Osteocyte (in vitro differentiated cells): ENCODE data around the gene PTPDC1. TPM values are rescaled to one million over a fixed set of nuclear protein-coding genes. Genes with fewer than 3 reads are reported as not detected.

ENCODE experiments used
- DNase-seq: peaks from one replicate; pipeline ENCODE4 v3.0.0; 2021; ENCODE audit warnings: mixed read lengths; ENCODE audit not compliant: unreplicated experiment; ENCODE audit errors: extremely low spot score
- H3K27ac Mint-ChIP-seq: one replicate; pipeline ENCODE4 v1.8.0; 2021; ENCODE audit warnings: mild to moderate bottlenecking, mixed read lengths; ENCODE audit not compliant: unreplicated experiment
- H3K27me3 Mint-ChIP-seq: one replicate; pipeline ENCODE4 v1.8.0; 2021; ENCODE audit warnings: mixed read lengths; ENCODE audit not compliant: unreplicated experiment
- H3K36me3 Mint-ChIP-seq: one replicate; pipeline ENCODE4 v1.8.0; 2021; ENCODE audit warnings: mixed read lengths; ENCODE audit not compliant: unreplicated experiment
- H3K4me1 Mint-ChIP-seq: one replicate; pipeline ENCODE4 v1.8.0; 2021; ENCODE audit warnings: mixed read lengths; ENCODE audit not compliant: unreplicated experiment
- H3K4me3 Mint-ChIP-seq: one replicate; pipeline ENCODE4 v1.8.0; 2021; ENCODE audit warnings: mild to moderate bottlenecking, moderate library complexity, mixed read lengths; ENCODE audit not compliant: unreplicated experiment
- H3K9me3 Mint-ChIP-seq: one replicate; pipeline ENCODE4 v1.8.0; 2021; ENCODE audit warnings: mixed read lengths; ENCODE audit not compliant: unreplicated experiment
- CTCF ChIP-seq: fragments of 200-600 bp; sonication (generic); IDR thresholded peaks from 2 replicates; pipeline ENCODE4 v1.5.0; 2021; ENCODE audit warnings: antibody characterized with exemption, mild to moderate bottlenecking, moderate library complexity
- long read RNA-seq: library from polyadenylated mRNA; unstranded; transcript quantifications from one replicate; pipeline ENCODE4 v2.0.0, GENCODE V29; 2021
- total RNA-seq: library from RNA; stranded (reverse); gene quantifications from 2 replicates; pipeline ENCODE4 v1.2.1, GENCODE V29; 2021

The PTPDC1 gene
- 9.9 and 11.5 TPM in 2 replicates for total RNA-seq
- long read RNA-seq, full-length matches to known transcripts, result 3 of 17 reads
- long read RNA-seq, partial matches to known transcripts, result 4 of 17 reads
- long read RNA-seq, other reads (novel, unspliced or antisense), result 10 of 17 reads

GRCh38 chr9:94084314-94084713, at the start of gene PTPDC1:
PTPDC1 (plus strand) TSS chr9:94084464; CDS start chr9:94084531, 67 bp downstream.
- no peak for DNase-seq
- H3K36me3 Mint-ChIP-seq, result peaks cover 19% of the 10 kb centered on the region
- TF ChIP-seq CTCF, result no peak
- H3K27ac Mint-ChIP-seq, result peak within 1 kb of the TSS; percentile 76
- H3K4me1 Mint-ChIP-seq, result peaks cover 29% of the 10 kb centered on the region
- H3K27me3 Mint-ChIP-seq, result no peaks in the 10 kb centered on the region
- H3K4me3 Mint-ChIP-seq, result peak within 1 kb of the TSS; percentile 51
- no peaks in the 10 kb centered on the region for H3K9me3 Mint-ChIP-seq

- H3K4me1 Mint-ChIP-seq, result peaks cover 28% of the 10 kb centered on the region
- H3K27me3 Mint-ChIP-seq, result no peaks in the 10 kb centered on the region
- no peak overlapping the region for H3K27ac Mint-ChIP-seq
- DNase-seq, result no peak
- H3K9me3 Mint-ChIP-seq, result no peaks in the 10 kb centered on the region
- peaks cover under 1% of the 10 kb centered on the region for H3K36me3 Mint-ChIP-seq
- TF ChIP-seq CTCF, result no peak
- no peak overlapping the region for H3K4me3 Mint-ChIP-seq
Observed at GRCh38 chr9:94034511-94034910, 49.8 kb upstream of the PTPDC1 start.

GRCh38 chr9:94039786-94040185, 44.5 kb upstream of the PTPDC1 start:
- no peaks in the 10 kb centered on the region for H3K9me3 Mint-ChIP-seq
- peaks cover 6% of the 10 kb centered on the region for H3K36me3 Mint-ChIP-seq
- no peaks in the 10 kb centered on the region for H3K27me3 Mint-ChIP-seq
- no peak overlapping the region for H3K4me3 Mint-ChIP-seq
- no peak for DNase-seq
- H3K27ac Mint-ChIP-seq, result no peak overlapping the region
- no peaks in the 10 kb centered on the region for H3K4me1 Mint-ChIP-seq
- no peak for TF ChIP-seq CTCF

GRCh38 chr9:94042516-94043360, 41.5 kb upstream of the PTPDC1 start:
- Mint-ChIP-seq H3K4me3 (no peak overlapping the region), H3K36me3 (peaks cover 8% of the 10 kb centered on the region), H3K27ac (no peak overlapping the region), H3K27me3 (no peaks in the 10 kb centered on the region), H3K9me3 (no peaks in the 10 kb centered on the region), H3K4me1 (no peaks in the 10 kb centered on the region)
- no peak for TF ChIP-seq CTCF
- no peak for DNase-seq

GRCh38 chr9:94054716-94055115, 29.5 kb upstream of the PTPDC1 start:
- no peak for DNase-seq
- H3K27me3 Mint-ChIP-seq, result no peaks in the 10 kb centered on the region

More at GRCh38 chr9:94054716-94055115, 29.5 kb upstream of the PTPDC1 start:
- Mint-ChIP-seq H3K9me3 (peaks cover 8% of the 10 kb centered on the region), H3K4me1 (peaks cover 13% of the 10 kb centered on the region), H3K27ac (no peak overlapping the region), H3K36me3 (peaks cover 11% of the 10 kb centered on the region), H3K4me3 (no peak overlapping the region)
- TF ChIP-seq CTCF, result no peak
